H1 (cell line): Measurements from ENCODE around the gene ARL14. TPM values are rescaled to one million over a fixed set of nuclear protein-coding genes. Genes with fewer than 3 reads are reported as not detected.

Experiments used
- ATF2 ChIP-seq: IDR thresholded peaks from 2 replicates; pipeline ENCODE4 v1.6.1; 2012; ENCODE audit warnings: low read length, inconsistent platforms
- CHD7 ChIP-seq: fragments of 300-600 bp; sonication (generic); IDR thresholded peaks from 2 replicates; pipeline ENCODE4 v1.7.1; 2012; ENCODE audit warnings: low read length, moderate library complexity, mild to moderate bottlenecking, inconsistent platforms; ENCODE audit not compliant: insufficient replicate concordance
- EP300 ChIP-seq, 2 experiments: IDR thresholded peaks; 1 replicate in 1 of 2; 2 replicates in 1 of 2; pipeline ENCODE4 v1.6.1; 2011 to 2012; ENCODE audit warnings: low read depth in 2 of 2, low read length in 2 of 2, mild to moderate bottlenecking in 2 of 2, borderline replicate concordance in 1 of 2, inconsistent platforms in 1 of 2, moderate library complexity in 1 of 2
- POLR2A ChIP-seq, 2 experiments: IDR thresholded peaks; 1 replicate in 1 of 2; 2 replicates in 1 of 2; pipeline ENCODE4 v1.6.1; 2011; ENCODE audit warnings: low read depth in 2 of 2, low read length in 2 of 2, mild to moderate bottlenecking in 2 of 2; ENCODE audit errors: control extremely low read depth in 1 of 2
- polyA plus RNA-seq, 7 experiments: library from polyadenylated mRNA; depleted of rRNA in 3 of 7; stranded (reverse) in 5 of 7; unstranded in 2 of 7; fragments of >200 nt in 5 of 7; fragments of 200-250 nt in 2 of 7; gene quantifications; 1 replicate in 5 of 7; 2 replicates in 1 of 7; 4 replicates in 1 of 7; pipeline versions ENCODE4 v1.2.1 to v1.2.3, GENCODE V29; 2011 to 2013; ENCODE audit warnings: missing spikeins in 2 of 7, mixed read lengths in 2 of 7
- total RNA-seq: library from RNA; stranded (reverse); fragmentation: NEBNext Ultra II Directional; extraction: Animal tissue kit (Norgen Biotek cat#: 25700); gene quantifications from 2 replicates; pipeline ENCODE4 v1.2.1, GENCODE V29; 2021

The ARL14 gene
- total and polyA plus RNA-seq, 2 of the 8 experiments (the other 6 are each of a cell fraction or from before 2014, with no cell fraction given), result not detected

DNA sequence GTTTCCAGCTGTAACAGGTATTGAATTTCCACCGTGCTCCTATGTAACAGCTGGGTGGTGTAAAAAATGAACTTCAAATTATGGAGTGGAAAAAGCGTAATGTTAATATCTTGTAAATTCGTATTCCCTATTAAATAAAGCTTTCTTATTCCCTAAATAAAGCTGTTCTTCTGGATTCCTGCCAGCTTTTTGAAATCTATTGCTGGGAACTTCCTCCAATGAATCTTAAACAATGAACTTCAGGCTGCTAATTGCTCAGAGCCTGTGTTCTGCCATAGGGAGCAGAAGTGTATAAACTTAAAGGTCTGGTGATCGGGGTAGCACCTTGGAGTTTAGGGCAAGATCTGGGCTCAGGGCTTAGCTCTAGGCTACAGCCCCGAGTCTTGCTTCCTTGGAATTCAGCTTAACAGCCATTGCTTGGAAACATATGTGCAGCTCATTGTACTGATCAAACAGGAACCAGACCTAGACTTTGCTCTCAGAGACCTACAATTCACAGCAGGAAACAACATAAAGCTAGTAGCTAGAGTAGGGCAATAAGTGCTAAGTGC lies 1.4 kb downstream of the ARL14 start (continued):
- no peak for TF ChIP-seq ATF2
- TF ChIP-seq EP300 (IDR thresholded peaks at IDR 0.05; ENCODE audit: borderline replicate concordance in 1 of 2, low read depth in 2 of 2, low read length in 2 of 2), result no peak
- TF ChIP-seq POLR2A (IDR thresholded peaks at IDR 0.05; ENCODE audit: control extremely low read depth in 1 of 2, low read depth in 2 of 2, low read length in 2 of 2), result no peak
- TF ChIP-seq CHD7, result no peak
